ENCODE results near the gene SERPINI2. TPM values are rescaled to one million over a fixed set of nuclear protein-coding genes. Genes with fewer than 3 reads are reported as not detected.

The SERPINI2 gene, protein sequence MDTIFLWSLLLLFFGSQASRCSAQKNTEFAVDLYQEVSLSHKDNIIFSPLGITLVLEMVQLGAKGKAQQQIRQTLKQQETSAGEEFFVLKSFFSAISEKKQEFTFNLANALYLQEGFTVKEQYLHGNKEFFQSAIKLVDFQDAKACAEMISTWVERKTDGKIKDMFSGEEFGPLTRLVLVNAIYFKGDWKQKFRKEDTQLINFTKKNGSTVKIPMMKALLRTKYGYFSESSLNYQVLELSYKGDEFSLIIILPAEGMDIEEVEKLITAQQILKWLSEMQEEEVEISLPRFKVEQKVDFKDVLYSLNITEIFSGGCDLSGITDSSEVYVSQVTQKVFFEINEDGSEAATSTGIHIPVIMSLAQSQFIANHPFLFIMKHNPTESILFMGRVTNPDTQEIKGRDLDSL
- 0.41 TPM for total RNA-seq

DNA sequence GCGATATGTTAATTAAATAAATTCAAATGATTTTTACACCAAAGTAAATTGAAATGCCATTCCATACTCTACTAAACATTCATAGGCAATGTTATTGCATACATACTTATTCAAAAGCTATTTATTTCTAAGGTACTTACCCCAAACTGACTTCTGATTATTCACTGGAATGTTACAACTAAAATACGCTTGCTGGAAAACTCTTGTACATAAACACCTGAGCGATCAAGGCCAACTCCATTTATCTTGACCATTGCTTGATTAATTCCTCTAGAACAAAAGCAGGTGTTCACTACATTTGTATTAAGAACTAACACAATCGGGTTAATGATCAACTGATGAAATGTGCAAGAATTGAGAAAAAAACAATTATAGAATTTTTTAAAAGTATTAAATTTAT lies at the start of gene SERPINI2:
Gene SERPINI2 (minus strand): TSS at position 180 of the 400 bp plus-strand sequence. CDS start 2,208 bp downstream, outside the sequence.
- DNase-seq (ENCODE audit: low spot score in 2 of 2) (no peak), FAIRE-seq (no peak)

DNA sequence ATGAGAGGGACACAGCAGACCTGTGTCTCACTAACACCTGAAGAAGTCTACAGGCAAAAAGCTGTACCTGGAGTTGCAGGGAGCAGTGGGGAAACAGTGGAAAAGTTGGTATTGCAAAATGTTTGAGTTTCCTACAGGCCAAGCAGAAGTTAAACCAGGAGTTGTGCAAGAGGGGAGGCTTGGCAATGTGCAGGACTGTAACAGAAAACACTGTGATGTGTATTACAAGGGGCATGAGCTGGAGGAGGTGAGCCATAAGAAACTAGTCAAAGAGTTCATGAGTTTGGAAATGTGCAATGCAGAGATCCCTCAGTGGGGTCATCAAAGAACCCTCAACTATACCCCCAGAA lies 47.1 kb upstream of the SERPINI2 start:
- DNase-seq (ENCODE audit: low spot score in 2 of 2) (no peak), FAIRE-seq (no peak)

DNA sequence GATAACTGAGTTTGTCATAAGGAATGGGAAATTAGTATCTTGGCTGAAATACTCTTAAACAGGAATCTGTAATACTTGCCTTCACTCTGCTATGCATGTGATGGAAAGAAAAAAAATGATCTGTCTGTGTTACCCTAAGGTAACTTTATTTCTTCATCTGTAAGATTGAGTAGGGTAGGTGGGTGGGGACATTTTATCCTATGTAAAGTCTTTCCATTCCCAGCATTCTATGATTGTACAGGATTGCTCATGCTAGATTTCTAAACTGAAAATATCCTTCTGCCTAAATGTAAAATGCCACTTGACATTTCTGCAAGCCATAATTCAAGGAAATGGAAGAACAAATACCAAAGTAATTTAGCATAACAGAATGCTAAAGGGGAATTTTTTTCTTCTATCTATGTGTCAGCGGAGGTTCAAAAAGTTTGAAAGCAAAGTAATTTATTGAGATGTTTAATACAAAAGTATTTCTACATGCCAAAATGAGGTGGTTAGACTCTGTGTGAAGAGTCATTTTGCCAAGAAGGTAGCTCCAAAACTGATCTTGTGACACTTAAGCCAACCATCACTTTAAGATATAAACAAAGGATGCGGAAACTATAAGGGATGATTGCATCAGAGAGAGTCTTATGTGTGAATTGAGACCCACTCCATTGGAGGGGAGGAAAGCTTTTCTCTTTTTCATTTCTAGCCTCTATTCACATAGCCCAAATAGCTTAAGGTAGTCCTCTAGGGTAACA lies 46.6 kb upstream of the SERPINI2 start:
- FAIRE-seq (no peak), DNase-seq (ENCODE audit: low spot score in 2 of 2) (no peak)

DNA sequence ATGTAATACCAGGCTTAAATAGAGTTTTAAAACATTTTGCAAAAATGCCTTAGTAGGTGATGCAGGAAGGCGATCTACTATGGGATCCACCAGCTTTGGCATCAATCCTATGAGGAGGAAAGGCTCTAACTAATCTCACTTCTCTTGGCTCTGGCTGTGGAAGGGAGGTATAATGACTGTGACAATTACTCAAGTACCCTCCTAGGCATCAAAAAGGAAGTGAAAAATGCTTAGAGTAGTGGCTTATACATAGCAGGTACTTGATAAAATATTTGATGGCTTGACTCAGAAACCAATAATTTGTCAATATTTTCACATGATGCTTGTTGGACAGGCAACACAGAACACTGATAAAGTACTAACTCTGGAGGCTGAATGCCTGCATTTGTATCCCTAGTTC lies 34.1 kb upstream of the SERPINI2 start:
- DNase-seq (ENCODE audit: low spot score in 2 of 2) = no peak
- no peak for FAIRE-seq

DNA sequence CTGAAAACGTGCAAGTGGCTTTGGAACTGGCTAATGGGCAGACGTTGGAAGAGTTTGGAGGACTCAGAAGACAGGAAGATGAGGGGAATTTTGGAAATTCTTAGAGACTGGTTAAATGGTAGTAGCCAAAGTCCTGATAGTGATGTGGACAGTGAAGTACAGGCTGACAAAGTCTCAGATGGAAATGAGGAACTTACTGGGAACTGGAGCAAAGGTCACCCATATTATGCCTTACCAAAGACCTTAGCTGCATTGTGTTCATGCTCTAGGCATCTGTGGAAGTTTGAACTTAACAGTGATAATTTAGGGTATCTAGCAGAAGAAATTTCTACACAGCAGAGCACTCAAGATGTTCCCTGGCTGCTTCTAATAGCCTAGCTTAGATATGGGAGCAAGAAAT lies 28.6 kb upstream of the SERPINI2 start:
- DNase-seq (ENCODE audit: low spot score in 2 of 2) (no peak), FAIRE-seq (no peak)

DNA sequence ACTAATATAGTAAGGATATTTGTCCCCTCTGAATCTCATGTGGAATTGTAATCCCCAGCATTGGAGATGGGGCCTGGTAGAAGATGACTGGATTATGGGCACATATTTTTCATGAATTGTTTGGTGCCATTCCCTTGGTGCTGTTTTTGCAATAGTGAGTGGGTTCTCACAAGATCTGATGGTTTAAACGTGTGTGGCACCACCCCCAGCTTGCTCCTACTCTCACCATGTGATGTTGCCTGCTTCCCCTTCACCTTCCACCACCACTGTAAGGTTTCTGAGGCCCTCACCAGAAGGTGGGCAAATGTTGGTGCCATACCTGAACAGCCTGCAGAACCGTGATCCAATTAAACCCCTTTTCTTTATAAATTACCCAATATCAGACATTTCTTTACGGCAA lies 28.1 kb upstream of the SERPINI2 start:
- FAIRE-seq (no peak), DNase-seq (ENCODE audit: low spot score in 2 of 2) (no peak)

DNA sequence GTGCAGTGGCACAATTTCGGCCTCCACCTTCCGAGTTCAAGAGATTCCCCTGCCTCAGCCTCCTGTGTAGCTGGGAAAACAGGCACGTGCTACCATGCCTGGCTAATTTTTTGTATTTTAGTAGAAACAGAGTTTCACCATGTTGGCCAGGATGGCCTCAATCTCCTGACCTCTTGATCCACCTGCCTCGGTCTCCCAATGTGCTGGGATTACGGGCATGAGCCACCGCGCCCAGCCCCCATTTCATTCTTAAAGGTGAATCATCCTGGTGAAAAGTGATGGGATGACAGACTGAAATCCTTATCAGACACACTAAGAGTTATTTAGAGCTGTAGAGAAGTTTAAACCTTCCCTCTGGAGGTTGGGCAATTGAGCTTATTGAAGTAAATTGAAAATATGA lies 24.1 kb upstream of the SERPINI2 start:
- DNase-seq (ENCODE audit: low spot score in 2 of 2) (no peak), FAIRE-seq (no peak)

DNA sequence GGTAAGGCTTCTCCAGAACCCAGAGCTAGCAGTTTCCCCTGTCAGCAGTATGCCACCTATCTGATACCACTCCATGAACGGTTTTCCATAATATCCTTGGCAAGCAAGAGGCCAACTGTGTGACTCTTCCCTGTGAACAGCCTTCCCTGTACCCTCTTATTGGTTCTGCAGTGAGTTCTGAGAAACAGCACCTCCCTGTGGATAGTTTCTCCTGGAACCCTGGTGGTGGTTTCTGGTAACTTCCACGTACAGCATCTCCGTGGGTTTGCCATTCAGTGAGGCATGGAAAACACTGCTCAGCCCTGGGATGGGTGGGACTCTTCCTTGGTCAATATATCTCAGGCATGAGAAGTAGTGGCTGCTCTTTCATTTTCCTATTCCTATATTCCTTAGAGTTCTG lies 19.4 kb upstream of the SERPINI2 start:
- no peak for DNase-seq (ENCODE audit: low spot score in 2 of 2)
- FAIRE-seq = no peak

DNA sequence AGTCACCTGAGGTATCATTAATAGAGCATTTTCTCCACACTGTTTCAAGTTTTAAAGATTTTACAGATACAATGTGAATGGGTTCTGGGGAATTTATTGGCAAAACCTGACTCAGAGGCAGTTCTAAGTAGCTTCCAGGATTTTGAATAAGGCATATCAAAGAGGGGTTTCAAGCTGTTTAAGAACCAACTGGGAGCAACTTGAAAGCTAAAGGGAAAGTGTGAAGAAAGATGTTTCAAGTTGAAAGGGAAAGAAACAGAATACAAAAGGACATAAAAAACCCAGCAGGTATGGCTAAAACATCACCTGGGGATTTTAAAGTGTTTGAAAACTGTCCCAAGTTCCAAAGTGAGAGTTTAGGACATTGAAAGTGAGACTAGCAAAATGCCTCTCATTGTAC lies 17.8 kb upstream of the SERPINI2 start:
- DNase-seq (ENCODE audit: low spot score in 2 of 2) = no peak

DNA sequence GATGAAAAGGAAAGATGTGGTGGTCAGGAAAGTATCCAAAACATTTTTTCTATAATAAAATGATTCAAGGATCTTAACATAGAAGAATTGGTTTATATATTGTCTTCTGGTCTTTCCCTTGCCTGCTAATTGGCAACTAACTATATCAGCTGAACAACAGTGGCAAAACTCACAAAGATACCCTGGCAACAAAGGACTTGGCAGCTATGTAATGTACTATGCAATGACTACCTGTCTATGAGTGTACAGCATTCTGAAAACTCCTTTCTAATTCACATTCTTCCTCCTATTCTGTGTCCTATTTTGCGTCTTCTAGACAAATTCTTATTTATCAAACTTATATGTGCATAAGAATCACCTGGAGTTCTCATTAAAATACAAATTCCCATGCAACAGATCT lies 15.7 kb upstream of the SERPINI2 start:
- DNase-seq (ENCODE audit: low spot score in 2 of 2) = no peak
- FAIRE-seq = no peak

More for the DNA sequence above, 17.8 kb upstream of the SERPINI2 start:
- FAIRE-seq = no peak

DNA sequence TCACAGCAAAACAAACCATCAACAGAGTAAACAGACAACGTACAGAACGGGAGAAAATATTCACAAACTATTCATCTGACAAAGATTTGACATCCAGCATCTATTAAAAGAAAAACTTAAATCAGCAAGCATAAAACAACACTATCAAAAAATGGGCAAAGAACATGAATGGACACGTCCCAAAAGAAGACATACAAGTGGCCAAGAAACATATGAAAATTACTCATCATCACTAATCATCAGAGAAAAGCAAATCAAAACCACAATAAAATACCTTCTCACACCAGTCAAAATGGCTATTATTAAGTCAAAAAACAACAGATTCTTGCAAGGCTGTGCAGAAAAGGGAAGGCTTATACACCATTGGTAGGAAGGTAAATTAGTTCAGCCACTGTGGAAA lies 13.7 kb upstream of the SERPINI2 start:
- FAIRE-seq (no peak), DNase-seq (ENCODE audit: low spot score in 2 of 2) (no peak)

DNA sequence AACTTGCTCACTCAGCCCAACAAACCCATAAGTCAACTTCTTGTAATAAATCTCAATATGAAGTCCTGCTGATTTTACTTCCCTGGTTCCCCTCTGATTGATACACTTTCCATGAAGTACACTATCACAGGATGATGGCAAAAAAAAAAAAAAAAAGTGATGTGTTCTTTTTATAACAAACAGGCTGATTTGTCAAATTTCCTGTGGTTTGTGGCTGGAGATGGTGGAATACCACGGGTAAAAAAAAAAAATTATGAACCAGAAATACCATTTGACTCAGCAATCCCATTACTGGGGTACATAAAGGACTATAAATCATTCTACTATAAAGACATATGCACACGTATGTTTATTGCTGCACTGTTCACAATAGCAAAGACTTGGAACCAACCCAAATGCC lies 10.7 kb upstream of the SERPINI2 start:
- no peak for FAIRE-seq
- DNase-seq (ENCODE audit: low spot score in 2 of 2) = no peak

DNA sequence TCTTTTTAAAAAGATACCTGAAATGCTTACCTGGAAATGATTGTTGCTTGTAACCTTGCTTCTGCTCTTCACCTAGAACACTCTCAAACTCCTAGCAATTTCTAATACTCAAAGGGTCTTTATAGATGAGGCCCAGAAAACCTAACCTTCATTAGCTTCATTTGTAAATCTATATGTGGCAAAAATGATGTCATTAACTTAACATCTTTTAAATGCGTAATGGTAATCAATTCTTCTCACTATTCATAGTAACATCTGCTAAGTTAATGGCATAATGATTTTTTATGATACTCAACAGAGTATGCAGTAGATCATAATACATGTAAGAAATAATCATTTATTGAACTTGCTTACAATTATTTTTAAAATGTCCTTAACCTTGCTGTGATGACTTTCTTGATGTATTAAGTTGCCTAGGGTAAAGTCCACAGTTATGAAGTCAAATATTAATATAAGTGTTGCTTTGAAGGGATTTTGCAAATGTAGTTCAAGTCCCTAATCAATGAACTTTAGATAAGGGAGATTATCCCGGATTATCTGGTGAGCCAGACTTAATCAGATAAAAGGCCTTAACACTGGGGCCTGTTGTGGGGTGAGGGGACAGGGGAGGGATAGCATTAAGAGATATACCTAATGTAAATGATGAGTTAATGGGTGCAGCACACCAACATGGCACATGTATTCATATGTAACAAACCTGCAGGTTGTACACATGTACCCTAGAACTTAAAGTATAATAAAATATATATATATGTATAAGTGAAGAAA lies 10.1 kb upstream of the SERPINI2 start:
- DNase-seq (ENCODE audit: low spot score in 2 of 2) = no peak
- no peak for FAIRE-seq

DNA sequence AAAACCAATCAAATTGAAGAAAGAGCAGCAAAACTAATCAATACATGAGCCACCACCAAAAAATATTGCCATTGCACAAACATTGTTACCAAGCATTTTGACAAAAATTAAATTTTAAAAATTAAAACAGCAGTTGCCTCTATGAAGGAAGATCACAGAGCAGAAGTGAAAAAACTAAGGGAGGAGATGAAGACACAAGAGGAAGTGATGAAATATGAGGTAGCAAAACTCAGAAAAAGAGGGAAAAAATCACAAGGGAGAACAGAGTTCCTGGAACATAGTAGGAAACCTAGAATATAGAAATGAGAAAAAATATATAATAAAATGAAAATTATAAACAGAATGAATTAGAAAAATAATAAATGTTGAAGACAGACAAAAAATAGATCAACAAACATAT lies 7.3 kb upstream of the SERPINI2 start:
- FAIRE-seq (no peak), DNase-seq (ENCODE audit: low spot score in 2 of 2) (no peak)

DNA sequence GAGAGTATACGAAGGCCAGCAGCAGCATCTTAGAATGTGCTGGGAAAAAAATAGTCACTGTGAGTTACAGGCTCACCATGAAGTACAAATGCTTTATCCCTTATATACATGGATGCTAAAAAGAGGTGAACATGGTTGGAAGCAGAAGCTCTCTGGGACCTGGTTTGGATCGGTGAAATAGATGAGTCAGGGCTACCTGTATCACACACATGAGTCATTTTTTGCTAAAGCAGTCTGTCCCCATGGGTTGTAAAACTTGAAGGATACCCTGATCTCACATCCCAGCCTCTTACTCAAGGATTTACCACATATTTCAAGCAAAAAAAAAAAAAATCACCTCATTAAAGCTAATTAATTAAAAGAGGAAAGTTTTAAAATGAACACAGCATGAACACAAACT lies 6.9 kb upstream of the SERPINI2 start:
- DNase-seq (ENCODE audit: low spot score in 2 of 2) (no peak), FAIRE-seq (no peak)

DNA sequence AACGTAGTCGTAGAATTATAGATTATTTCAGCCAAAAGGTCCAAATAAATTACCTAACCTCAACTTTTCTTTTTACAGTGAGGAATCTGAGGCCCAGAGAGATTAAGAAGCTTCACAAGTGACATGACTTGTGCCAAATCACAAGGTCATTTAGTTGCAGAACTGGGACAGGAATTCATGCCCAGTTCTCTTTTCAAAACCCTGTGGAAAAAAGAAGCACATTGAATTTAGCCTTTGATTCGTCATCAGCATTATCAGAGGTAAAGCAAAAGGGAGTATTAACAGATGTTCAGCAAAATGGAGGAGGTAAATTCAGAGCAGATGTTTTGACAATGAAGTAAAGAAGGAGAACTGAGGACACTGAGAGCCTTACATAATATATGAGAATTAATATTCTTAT lies 4.5 kb downstream of the SERPINI2 start:
- no peak for DNase-seq (ENCODE audit: low spot score in 2 of 2)
- no peak for FAIRE-seq

DNA sequence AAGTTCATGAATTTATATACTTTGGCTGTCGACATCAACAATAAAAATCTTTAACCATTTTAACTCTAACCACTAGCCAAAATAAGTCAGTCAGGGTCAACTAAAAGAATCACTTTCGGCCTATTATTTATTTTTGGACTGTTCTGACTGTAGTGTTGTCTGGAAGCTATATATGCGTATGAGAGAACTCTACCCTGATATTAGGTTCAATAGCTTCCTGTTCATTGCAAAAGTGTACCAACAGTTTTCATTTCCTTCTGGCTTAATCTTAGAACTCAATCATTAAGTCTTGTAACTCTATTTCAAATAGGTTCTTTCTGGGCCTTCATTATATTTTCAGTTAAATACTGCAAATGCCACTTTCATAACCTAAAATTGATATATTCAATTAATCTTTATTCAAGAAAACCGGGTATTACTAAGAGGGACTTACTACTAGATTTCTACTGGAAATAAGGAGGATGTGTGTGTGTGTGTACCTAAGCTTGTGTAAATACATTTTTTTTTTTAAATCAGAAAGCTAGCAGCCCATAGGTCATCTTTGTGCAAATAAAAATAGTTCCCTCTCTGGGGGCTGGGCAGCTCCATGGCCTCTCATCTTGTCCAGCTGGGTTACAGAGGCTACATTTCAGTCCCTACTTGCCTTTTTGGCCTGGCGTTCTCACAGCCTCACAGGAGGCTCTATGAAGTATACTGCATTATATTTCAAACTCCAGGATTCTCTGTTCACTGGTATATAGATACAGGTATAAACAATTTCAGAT lies 5.8 kb downstream of the SERPINI2 start:
- no peak for FAIRE-seq

DNA sequence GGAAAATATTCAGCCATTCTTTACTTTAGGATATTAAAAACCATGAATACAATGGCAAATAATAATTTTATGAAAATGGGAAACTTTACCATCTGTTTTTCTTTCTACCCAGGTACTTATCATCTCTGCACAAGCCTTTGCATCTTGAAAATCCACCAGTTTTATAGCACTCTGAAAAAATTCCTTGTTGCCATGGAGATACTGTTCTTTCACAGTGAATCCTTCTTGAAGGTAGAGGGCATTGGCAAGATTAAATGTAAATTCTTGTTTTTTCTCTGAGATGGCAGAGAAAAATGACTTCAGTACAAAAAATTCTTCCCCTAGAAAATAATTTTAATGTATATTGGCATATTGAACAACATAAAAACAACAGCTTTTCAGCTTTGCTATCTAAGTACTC lies 6.9 kb downstream of the SERPINI2 start:
- no peak for DNase-seq (ENCODE audit: low spot score in 2 of 2)
- no peak for FAIRE-seq

More for the DNA sequence above, 5.8 kb downstream of the SERPINI2 start:
- DNase-seq (ENCODE audit: low spot score in 2 of 2) = no peak

DNA sequence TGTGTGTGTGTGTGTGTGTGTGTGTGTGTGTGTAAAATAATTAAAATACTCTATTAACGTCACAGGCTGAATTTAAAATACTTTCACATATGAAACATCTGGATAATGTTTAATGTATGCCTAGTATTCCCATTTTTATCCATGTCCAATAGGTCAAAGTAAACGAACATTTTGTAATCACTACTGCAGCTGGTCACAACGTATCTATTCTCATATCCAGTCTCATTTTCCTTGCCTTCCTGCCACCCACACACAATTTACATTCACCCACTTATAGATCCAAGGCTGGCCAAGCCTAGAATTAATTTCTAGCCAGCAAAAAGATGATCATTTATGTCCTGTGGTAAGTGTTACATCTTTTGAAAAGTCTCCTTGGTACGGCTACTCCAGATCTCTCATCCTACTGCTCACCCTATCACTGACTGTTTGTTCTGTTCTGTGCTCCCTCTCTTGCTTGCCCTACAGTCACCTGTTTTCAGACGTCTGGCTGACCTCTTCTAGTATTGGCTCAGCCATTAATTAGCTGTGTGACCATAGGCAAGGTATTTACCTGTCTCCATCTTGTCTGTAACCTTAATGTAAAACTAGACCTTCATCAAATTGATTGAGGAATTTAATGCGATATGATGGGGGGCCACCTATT lies 17.6 kb downstream of the SERPINI2 start:
- FAIRE-seq = no peak

DNA sequence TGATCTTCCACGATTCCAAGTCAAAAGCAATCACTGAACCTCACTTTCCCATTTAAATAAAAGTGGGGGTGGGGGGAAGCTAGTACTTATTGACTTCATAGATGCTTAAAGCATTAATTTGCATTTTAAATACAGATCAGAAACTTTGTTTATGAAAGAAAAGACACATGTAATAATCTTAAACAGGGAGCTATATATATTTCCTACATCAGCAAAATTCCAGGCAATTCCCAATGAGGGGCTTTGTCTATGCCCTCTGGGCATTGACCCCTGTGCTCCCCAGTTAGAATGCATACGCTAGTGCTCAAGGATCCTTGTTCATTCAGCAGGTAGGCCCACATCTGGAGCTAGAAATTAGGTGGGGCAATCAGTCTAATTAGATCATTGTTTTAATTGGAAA lies 20.0 kb downstream of the SERPINI2 start:
- no peak for FAIRE-seq

More for the DNA sequence above, 17.6 kb downstream of the SERPINI2 start:
- no peak for DNase-seq (ENCODE audit: low spot score in 2 of 2)

More for the DNA sequence above, 20.0 kb downstream of the SERPINI2 start:
- no peak for DNase-seq (ENCODE audit: low spot score in 2 of 2)
